ENCODE results near the gene CNTNAP2.

Gene CNTNAP2

DNA sequence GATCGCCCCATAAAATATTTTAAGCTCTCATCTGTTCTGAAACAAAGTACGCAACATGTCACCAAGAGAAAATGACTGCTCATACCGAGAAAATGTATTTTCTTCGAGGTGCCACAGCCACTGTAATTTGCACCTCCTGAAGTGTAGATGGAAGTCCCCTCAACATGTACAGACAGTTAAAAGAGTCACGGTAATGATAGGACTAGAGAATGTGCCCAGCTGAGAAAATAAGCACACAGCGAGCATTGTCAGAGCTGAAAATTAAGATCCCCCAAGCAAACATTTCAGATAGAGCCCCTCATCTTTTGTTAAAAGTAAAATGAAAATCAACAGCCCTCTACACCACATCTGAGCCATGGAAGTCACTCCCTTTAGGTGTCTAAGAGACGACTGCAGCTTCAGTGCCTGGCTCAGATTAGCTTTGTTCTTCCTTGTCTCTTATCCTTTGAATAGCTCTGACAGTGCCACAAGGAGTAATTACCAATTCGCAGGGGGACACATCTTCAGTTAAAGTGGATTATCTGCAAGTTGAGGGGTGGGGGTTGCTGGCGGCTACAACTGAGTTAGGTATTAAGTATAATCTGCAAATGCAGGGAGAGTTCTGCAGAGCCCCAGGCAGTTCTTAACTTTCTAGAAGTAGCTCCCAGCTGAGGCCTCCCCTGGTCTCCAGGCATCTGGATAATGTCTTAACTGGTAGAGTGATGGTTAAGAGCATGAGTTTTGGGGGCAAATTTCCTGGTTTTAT lies 2251.3 kb downstream of the CNTNAP2 start:
- ChIA-PET POLR2A (no interaction called here), CTCF (interaction anchor here (0.6 to 0.7 kb wide), 2 partner anchors 69 to 210 kb away, joined by 3 to 7 read pairs; no protein-coding TSS in a partner anchor)
- DNase-seq (ENCODE audit: extremely low spot score), result no peak
- TF ChIP-seq LEF1 (IDR thresholded peaks at IDR 0.05; ENCODE audit: borderline replicate concordance) (no peak), NFRKB (IDR thresholded peaks at IDR 0.05) (no peak), FOXM1 (IDR thresholded peaks at IDR 0.05; ENCODE audit: borderline replicate concordance) (no peak), ZNF384 (IDR thresholded peaks at IDR 0.05) (no peak), SP1 (IDR thresholded peaks at IDR 0.05) (no peak), ELF4 (IDR thresholded peaks at IDR 0.05) (no peak), HDGF (IDR thresholded peaks at IDR 0.05; ENCODE audit: borderline replicate concordance) (no peak), L3MBTL2 (conservative IDR thresholded peaks at IDR 0.05) (no peak), SUZ12 (IDR thresholded peaks at IDR 0.05) (no peak), TARDBP (IDR thresholded peaks at IDR 0.05) (no peak)
- TF ChIP-seq, protein P1, sequence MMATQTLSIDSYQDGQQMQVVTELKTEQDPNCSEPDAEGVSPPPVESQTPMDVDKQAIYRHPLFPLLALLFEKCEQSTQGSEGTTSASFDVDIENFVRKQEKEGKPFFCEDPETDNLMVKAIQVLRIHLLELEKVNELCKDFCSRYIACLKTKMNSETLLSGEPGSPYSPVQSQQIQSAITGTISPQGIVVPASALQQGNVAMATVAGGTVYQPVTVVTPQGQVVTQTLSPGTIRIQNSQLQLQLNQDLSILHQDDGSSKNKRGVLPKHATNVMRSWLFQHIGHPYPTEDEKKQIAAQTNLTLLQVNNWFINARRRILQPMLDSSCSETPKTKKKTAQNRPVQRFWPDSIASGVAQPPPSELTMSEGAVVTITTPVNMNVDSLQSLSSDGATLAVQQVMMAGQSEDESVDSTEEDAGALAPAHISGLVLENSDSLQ (IDR thresholded peaks at IDR 0.05), result no peak

DNA sequence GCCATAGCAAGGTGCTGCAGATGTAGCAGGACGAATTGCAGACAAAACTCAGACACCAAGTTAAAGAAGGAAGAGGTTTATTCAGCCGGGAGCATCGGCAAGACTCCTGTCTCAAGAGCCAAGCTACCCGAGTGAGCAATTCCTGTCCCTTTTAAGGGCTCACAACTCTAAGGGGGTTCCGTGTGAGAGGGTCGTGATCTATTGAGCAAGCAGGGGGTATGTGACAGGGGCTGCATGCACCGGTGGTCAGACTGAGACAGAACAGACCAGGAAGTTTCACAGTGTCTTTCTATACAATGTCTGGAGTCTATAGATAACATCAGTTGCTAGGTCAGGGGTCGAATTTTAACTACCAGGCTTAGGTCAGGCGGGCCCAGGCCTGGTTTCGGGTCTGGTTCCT lies 2252.0 kb downstream of the CNTNAP2 start:
- no peak for DNase-seq (ENCODE audit: extremely low spot score)
- CTCF ChIA-PET, result no interaction called here
- no peak for TF ChIP-seq L3MBTL2 (conservative IDR thresholded peaks at IDR 0.05)
- no peak for TF ChIP-seq FOXA1 (IDR thresholded peaks at IDR 0.05)
- no peak for TF ChIP-seq ARNT (IDR thresholded peaks at IDR 0.05)
- no peak for TF ChIP-seq ZNF384 (IDR thresholded peaks at IDR 0.05)
- no peak for TF ChIP-seq SP1 (IDR thresholded peaks at IDR 0.05)
- no peak for TF ChIP-seq HDGF (IDR thresholded peaks at IDR 0.05; ENCODE audit: borderline replicate concordance)
- TF ChIP-seq BHLHE40 (IDR thresholded peaks at IDR 0.05; ENCODE audit: borderline replicate concordance), result no peak
- TF ChIP-seq TARDBP (IDR thresholded peaks at IDR 0.05), result no peak
- TF ChIP-seq FOXM1 (IDR thresholded peaks at IDR 0.05; ENCODE audit: borderline replicate concordance), result no peak
- no peak for TF ChIP-seq FOXK2 (IDR thresholded peaks at IDR 0.05)
- no peak for TF ChIP-seq CTBP1 (IDR thresholded peaks at IDR 0.05; ENCODE audit: borderline replicate concordance)
- TF ChIP-seq, protein P1 (IDR thresholded peaks at IDR 0.05), result no peak
- no peak for TF ChIP-seq SUZ12 (IDR thresholded peaks at IDR 0.05)
- no peak for TF ChIP-seq LEF1 (IDR thresholded peaks at IDR 0.05; ENCODE audit: borderline replicate concordance)
- no peak for TF ChIP-seq NFRKB (IDR thresholded peaks at IDR 0.05)
- TF ChIP-seq ELF4 (IDR thresholded peaks at IDR 0.05), result no peak
- POLR2A ChIA-PET, result no interaction called here

DNA sequence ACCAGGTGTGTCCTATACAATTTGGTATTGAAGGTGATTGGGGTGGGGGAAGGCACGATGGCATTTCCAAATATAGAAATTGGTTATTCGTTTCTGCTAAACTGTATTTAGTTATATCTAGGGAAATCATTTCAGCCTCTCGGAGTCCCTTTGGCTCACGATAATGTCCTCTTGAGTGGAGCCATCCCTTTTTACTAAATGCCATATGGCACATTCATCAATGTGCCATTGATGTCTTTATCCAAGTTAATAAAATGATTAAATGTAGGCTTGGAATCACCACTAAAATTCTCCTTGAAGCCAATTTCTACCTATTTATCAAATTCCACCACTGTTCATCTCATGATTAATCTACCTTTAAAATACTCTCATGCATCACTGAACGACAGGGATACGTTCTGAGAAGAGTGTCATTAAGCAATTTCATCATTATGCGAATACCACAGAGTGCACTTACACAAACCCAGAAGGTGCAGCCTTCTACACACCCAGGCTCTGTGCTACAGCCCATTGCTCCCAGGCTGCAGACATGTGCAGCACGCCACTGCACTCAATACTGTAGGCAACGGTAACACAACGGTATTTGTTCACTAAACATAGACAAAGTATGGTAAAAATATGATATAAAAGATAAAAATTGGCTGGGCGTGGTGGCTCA lies 2254.8 kb downstream of the CNTNAP2 start:
- ChIA-PET POLR2A (no interaction called here), CTCF (no interaction called here)
- no peak for DNase-seq (ENCODE audit: extremely low spot score)
- TF ChIP-seq, protein P1 (IDR thresholded peaks at IDR 0.05), result no peak

DNA sequence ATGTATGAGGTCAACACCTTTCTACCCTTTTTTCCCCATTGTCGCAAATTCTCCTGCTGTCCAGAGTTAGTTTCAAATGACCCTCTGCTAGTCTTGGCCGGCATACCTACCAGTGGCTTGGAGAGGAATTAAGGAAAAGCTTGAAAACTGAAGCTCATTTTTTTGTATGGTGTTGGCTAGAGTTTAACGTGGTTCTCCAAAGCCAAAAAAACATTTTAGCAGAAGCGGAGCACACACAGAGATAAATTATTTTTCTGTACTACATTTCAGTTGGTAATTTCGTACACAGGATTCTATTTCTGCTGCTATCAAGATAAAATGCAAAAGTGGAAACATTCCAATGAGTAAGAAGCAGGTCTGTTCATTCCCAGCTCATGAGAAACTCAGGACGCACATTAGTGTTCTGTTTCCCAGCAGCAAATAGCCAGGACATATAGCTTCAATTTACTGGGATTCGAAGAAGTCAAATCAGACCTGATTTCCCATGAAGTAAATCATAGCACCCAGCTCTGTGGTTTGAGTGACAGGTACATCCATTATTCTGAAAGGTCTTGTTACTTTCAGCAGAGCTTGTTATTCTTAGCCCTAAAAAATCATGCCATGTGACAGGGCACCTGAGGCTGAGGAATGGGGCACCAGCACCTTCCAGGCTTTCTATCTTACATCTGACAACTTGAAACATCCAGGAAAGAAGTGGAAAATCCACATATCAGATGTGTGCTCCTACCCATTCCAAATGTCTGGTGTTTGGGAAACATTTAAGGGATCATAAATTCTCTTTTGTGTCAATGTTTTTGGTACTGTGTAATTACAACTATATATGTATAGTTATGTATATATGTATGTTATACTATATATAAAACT lies 2258.0 kb downstream of the CNTNAP2 start:
- no peak for DNase-seq (ENCODE audit: extremely low spot score)
- TF ChIP-seq, protein P1 (IDR thresholded peaks at IDR 0.05), result peak; percentile 67
- TF ChIP-seq FOXM1 (IDR thresholded peaks at IDR 0.05; ENCODE audit: borderline replicate concordance), result no peak
- ChIA-PET CTCF (interaction anchor here (0.7 kb wide), 1 partner anchor 140 kb away, joined by 3 read pairs; no protein-coding TSS in a partner anchor), POLR2A (interaction anchor here (0.7 kb wide), 1 partner anchor 12 kb away, joined by 3 read pairs; no protein-coding TSS in a partner anchor)

DNA sequence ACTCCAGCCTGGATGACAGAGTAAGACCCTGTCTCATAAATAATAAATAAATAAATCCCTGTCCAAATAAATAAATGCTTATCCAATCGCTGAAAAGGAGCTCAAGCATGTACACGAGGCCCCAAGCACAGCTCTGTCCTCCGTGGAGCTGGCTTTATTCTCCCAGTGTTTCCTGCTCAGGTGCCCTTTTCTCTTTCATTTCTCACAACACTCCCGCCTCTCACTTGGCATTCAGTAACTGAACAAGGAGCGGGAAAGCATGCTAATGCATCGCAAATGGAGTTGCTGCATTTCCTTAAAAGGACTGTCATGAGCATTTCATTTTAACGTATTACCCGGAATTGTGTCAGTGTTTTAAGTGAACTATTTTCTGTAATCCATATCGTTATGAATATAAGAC lies 2263.1 kb downstream of the CNTNAP2 start:
- POLR2A ChIA-PET, result no interaction called here
- CTCF ChIA-PET, result interaction anchor here (0.7 kb wide), 1 partner anchor 12 kb away, joined by 4 read pairs; no protein-coding TSS in a partner anchor

More for the DNA sequence above, 2263.1 kb downstream of the CNTNAP2 start:
- TF ChIP-seq HDGF (IDR thresholded peaks at IDR 0.05; ENCODE audit: borderline replicate concordance), result no peak
- no peak for TF ChIP-seq ARNT (IDR thresholded peaks at IDR 0.05)
- no peak for TF ChIP-seq BHLHE40 (IDR thresholded peaks at IDR 0.05; ENCODE audit: borderline replicate concordance)
- no peak for TF ChIP-seq FOXA1 (IDR thresholded peaks at IDR 0.05)
- no peak for TF ChIP-seq SUZ12 (IDR thresholded peaks at IDR 0.05)
- TF ChIP-seq ZNF384 (IDR thresholded peaks at IDR 0.05), result no peak
- TF ChIP-seq ELF4 (IDR thresholded peaks at IDR 0.05), result no peak
- no peak for TF ChIP-seq TARDBP (IDR thresholded peaks at IDR 0.05)
- TF ChIP-seq NFRKB (IDR thresholded peaks at IDR 0.05), result no peak
- TF ChIP-seq L3MBTL2 (conservative IDR thresholded peaks at IDR 0.05), result no peak
- TF ChIP-seq CTBP1 (IDR thresholded peaks at IDR 0.05; ENCODE audit: borderline replicate concordance), result no peak
- TF ChIP-seq, protein P1 (IDR thresholded peaks at IDR 0.05), result no peak
- no peak for TF ChIP-seq SP1 (IDR thresholded peaks at IDR 0.05)
- no peak for TF ChIP-seq FOXM1 (IDR thresholded peaks at IDR 0.05; ENCODE audit: borderline replicate concordance)
- no peak for TF ChIP-seq LEF1 (IDR thresholded peaks at IDR 0.05; ENCODE audit: borderline replicate concordance)
- TF ChIP-seq FOXK2 (IDR thresholded peaks at IDR 0.05), result no peak
- no peak for DNase-seq (ENCODE audit: extremely low spot score)
